A549 (cell line): ENCODE measurements around the gene CIBAR2.

Experiments used
- EP300 ChIP-seq, 2 experiments: fragments of >200 bp; sonication (Bioruptor Twin); formaldehyde crosslinking; IDR thresholded peaks; 2 replicates in 1 of 2; 3 replicates in 1 of 2; pipeline ENCODE4 v1.6.1; 2016 to 2017
- HOXB13 ChIP-seq: fragments of 250-450 bp; sonication (Bioruptor Pico); IDR thresholded peaks from 2 replicates; pipeline ENCODE4 v1.5.0; 2020; ENCODE audit warnings: low read depth, mild to moderate bottlenecking, moderate library complexity
- POLR2A ChIP-seq: IDR thresholded peaks from 2 replicates; pipeline ENCODE4 v1.6.1; 2012; ENCODE audit warnings: mild to moderate bottlenecking, low read length

DNA sequence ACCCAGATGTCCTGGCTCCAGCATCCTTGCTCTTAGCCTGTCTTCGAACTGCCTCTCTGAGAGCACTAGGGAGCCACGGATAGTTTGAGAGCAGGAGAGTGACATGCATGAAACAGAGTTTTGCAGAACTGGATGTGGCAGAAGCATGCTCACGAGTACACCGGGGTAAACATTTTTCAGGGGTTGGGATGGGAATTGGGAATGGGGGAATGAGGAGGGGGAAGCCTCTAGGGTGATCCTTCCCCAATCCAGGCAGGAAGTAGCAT is 34.2 kb upstream of the CIBAR2 start:
- no peak for TF ChIP-seq HOXB13
- no peak for TF ChIP-seq POLR2A
- no peak for TF ChIP-seq EP300 (IDR thresholded peaks at IDR 0.05)
